ENCODE measurements around the gene MAPKBP1. TPM values are rescaled to one million over a fixed set of nuclear protein-coding genes. Genes with fewer than 3 reads are reported as not detected.
"Not testable (repeated sequence)": the region's sequence is repeated elsewhere in the genome, so short reads cannot be mapped to it uniquely, and the experiment has no call there.

The MAPKBP1 gene
- total and polyA plus RNA-seq, 2 of the 13 experiments (the other 11 are each of a cell fraction or from before 2014, with no cell fraction given), result 3.0 to 7.3 TPM

- no peak for TF ChIP-seq FIP1L1 (IDR thresholded peaks at IDR 0.05; ENCODE audit: borderline replicate concordance, insufficient read depth, low read depth, low read length)
- peak; percentile 83; the same call in 1 of the 2 replicates for TF ChIP-seq ARHGAP35 (CRISPR knock-in tag; IDR thresholded peaks at IDR 0.05; ENCODE audit: borderline replicate concordance)
- peak; percentile 57; the same call in 1 of the 2 replicates for TF ChIP-seq HMG20B (CRISPR knock-in tag; conservative IDR thresholded peaks at IDR 0.05)
- TF ChIP-seq ZNF275 (CRISPR knock-in tag; IDR thresholded peaks at IDR 0.05; ENCODE audit: borderline replicate concordance), result peak; percentile 87; the same call in 1 of the 2 replicates
- peak; percentile 72 for TF ChIP-seq TMF1 (CRISPR knock-in tag; IDR thresholded peaks at IDR 0.05; ENCODE audit: low read depth)
- TF ChIP-seq NFKBIZ (CRISPR knock-in tag; IDR thresholded peaks at IDR 0.05), result no peak
Observed at GRCh38 chr15:41774062-41774881, at the start of gene MAPKBP1 (continued).

GRCh38 chr15:41727143-41727542 lies 47.1 kb upstream of the MAPKBP1 start:
- Histone ChIP-seq H3K9ac (ENCODE audit: insufficient read depth, low read depth, low read length) (no peak overlapping the region), H3K4me2 (ENCODE audit: low read depth, low read length) (no peak overlapping the region), H3K36me3 (replicated peaks in 1 of 2; ENCODE audit: control insufficient read depth in 1 of 2, insufficient read depth in 2 of 2, low read length in 2 of 2) (peaks cover 1 to 25% of the 10 kb centered on the region in 2 experiments; a peak in 3 of 5 replicates), H3K4me3 (replicated peaks in 1 of 3; ENCODE audit: insufficient read depth in 1 of 3, low read depth in 2 of 3, low read length in 3 of 3) (no peak overlapping the region), H3K27ac (ENCODE audit: extremely low read length, insufficient read depth, low read length) (no peak overlapping the region), H3K4me1 (ENCODE audit: insufficient read depth, low read length) (no peaks in the 10 kb centered on the region), H2AFZ (ENCODE audit: low read length) (no peak overlapping the region), H4K20me1 (ENCODE audit: insufficient read depth, low read length) (no peaks in the 10 kb centered on the region), H3K9me3 (ENCODE audit: low read length) (no peaks in the 10 kb centered on the region), H3K79me2 (ENCODE audit: insufficient read depth, low read length) (no peaks in the 10 kb centered on the region), H3K27me3 (ENCODE audit: control insufficient read depth in 1 of 2, insufficient read depth in 2 of 2, low read length in 2 of 2) (no peaks in the 10 kb centered on the region)
- no peak for FAIRE-seq
- no peak for DNase-seq (ENCODE audit: low spot score)
- ChIA-PET POLR2A (no interaction called here), CTCF (ENCODE audit: low intra/inter-chr PET ratio, low total read pairs) (no interaction called here)
- intact Hi-C loops (cut with micrococcal nuclease; ENCODE audit: unreplicated experiment) (no loop called here), in situ Hi-C loops (cut with HindIII; ENCODE audit: extremely low pct_ligation_motif_present, low pct_unique_long_range_greater_than_20kb) (no loop called here)
- no peak for TF ChIP-seq HMG20A (CRISPR knock-in tag; IDR thresholded peaks at IDR 0.05; ENCODE audit: borderline replicate concordance)
- TF ChIP-seq KMT2A (CRISPR knock-in tag; IDR thresholded peaks at IDR 0.05), result no peak
- TF ChIP-seq DPF2 (CRISPR knock-in tag; IDR thresholded peaks at IDR 0.05; ENCODE audit: borderline replicate concordance, low read depth), result no peak
- BruUV-seq (replicated peaks), result no TSS peak
- 96% methylated on average over 3 of the region's 3 CpGs for WGBS (ENCODE audit: low lambda C conversion rate)
- ATAC-seq, result no peak

- BruUV-seq (replicated peaks); H3K27me3 ChIP-seq (ENCODE audit: control insufficient read depth in 1 of 2, insufficient read depth in 2 of 2, low read length in 2 of 2); H3K4me2 ChIP-seq (ENCODE audit: low read depth, low read length); POLR2A ChIA-PET; FAIRE-seq; in situ Hi-C loops (cut with HindIII; ENCODE audit: extremely low pct_ligation_motif_present, low pct_unique_long_range_greater_than_20kb); DNase-seq (ENCODE audit: low spot score); H4K20me1 ChIP-seq (ENCODE audit: insufficient read depth, low read length); ATAC-seq; H3K9me3 ChIP-seq (ENCODE audit: low read length); intact Hi-C loops (cut with micrococcal nuclease; ENCODE audit: unreplicated experiment); H2AFZ ChIP-seq (ENCODE audit: low read length); H3K4me1 ChIP-seq (ENCODE audit: insufficient read depth, low read length); H3K27ac ChIP-seq (ENCODE audit: extremely low read length, insufficient read depth, low read length); H3K4me3 ChIP-seq (replicated peaks in 1 of 3; ENCODE audit: insufficient read depth in 1 of 3, low read depth in 2 of 3, low read length in 3 of 3); H3K79me2 ChIP-seq (ENCODE audit: insufficient read depth, low read length); H3K9ac ChIP-seq (ENCODE audit: insufficient read depth, low read depth, low read length); CTCF ChIA-PET (ENCODE audit: low intra/inter-chr PET ratio, low total read pairs): not testable (repeated sequence)
- H3K36me3 ChIP-seq (replicated peaks in 1 of 2; ENCODE audit: control insufficient read depth in 1 of 2, insufficient read depth in 2 of 2, low read length in 2 of 2), result peaks cover 1 to 16% of the 10 kb centered on the region in 2 experiments; a peak in 2 of 5 replicates
- WGBS (ENCODE audit: low lambda C conversion rate), result 96% methylated on average over 11 of the region's 11 CpGs
Observed at GRCh38 chr15:41728061-41728460, 46.2 kb upstream of the MAPKBP1 start.
